Smooth muscle cell (in vitro differentiated cells): ENCODE results near the gene CLDN5. TPM values are rescaled to one million over a fixed set of nuclear protein-coding genes. Genes with fewer than 3 reads are reported as not detected.

Experiments used
- DNase-seq: peaks from one replicate; lab custom pipeline; 2025; ENCODE audit not compliant: unreplicated experiment; lab: John Stamatoyannopoulos, UW
- H2AFZ ChIP-seq: fragments of 200-600 bp; sonication (generic); 2 replicates; pipeline ENCODE4 v1.6.0; 2016; ENCODE audit warnings: antibody characterized with exemption, low read depth, mild to moderate bottlenecking
- H3F3A ChIP-seq: fragments of 200-600 bp; sonication (generic); 2 replicates; pipeline ENCODE4 v1.6.0; 2017; ENCODE audit warnings: antibody characterized with exemption, low read depth
- H3K27ac ChIP-seq: fragments of 200-600 bp; sonication (generic); 2 replicates; pipeline ENCODE4 v1.5.1; 2016; ENCODE audit warnings: low read depth, mild to moderate bottlenecking
- H3K27me3 ChIP-seq: fragments of 200-600 bp; sonication (generic); 2 replicates; pipeline ENCODE4 v1.6.1; 2016; ENCODE audit warnings: low read depth, mild to moderate bottlenecking
- H3K36me3 ChIP-seq: fragments of 200-600 bp; sonication (generic); 2 replicates; pipeline ENCODE4 v1.5.1; 2016; ENCODE audit warnings: low read depth
- H3K4me1 ChIP-seq: fragments of 200-600 bp; sonication (generic); 2 replicates; pipeline ENCODE4 v1.5.1; 2016; ENCODE audit warnings: low read depth
- H3K4me2 ChIP-seq: fragments of 200-600 bp; sonication (generic); 2 replicates; pipeline ENCODE4 v1.6.0; 2016; ENCODE audit warnings: mild to moderate bottlenecking
- H3K4me3 ChIP-seq: fragments of 200-600 bp; sonication (generic); 2 replicates; pipeline ENCODE4 v1.5.1; 2016; ENCODE audit warnings: mild to moderate bottlenecking
- H3K79me2 ChIP-seq: fragments of 200-600 bp; sonication (generic); 2 replicates; pipeline ENCODE4 v1.6.0; 2016; ENCODE audit warnings: low read depth, mild to moderate bottlenecking
- H3K9ac ChIP-seq: fragments of 200-600 bp; sonication (generic); 2 replicates; pipeline ENCODE4 v1.6.0; 2016; ENCODE audit warnings: low read depth
- H3K9me3 ChIP-seq: fragments of 200-600 bp; sonication (generic); replicated peaks from 2 replicates; pipeline ENCODE4 v1.5.1; 2016; ENCODE audit warnings: low read depth
- H4K20me1 ChIP-seq: fragments of 200-600 bp; sonication (generic); 2 replicates; pipeline ENCODE4 v1.6.0; 2016; ENCODE audit warnings: low read depth
- WGBS: methylation state at CpG from one replicate; pipeline ENCODE4 v1.1.7; 2016; ENCODE audit warnings: low lambda C conversion rate; 5-methylcytosine and 5-hydroxymethylcytosine counted together
- polyA plus RNA-seq: library from polyadenylated mRNA; unstranded; fragments of >200 nt; fragmentation: Nextera tagmentation; extraction: Ambion mirVana; gene quantifications from 2 replicates; pipeline ENCODE4 v1.2.1, GENCODE V29; 2016
- total RNA-seq: library from RNA; depleted of rRNA; stranded (reverse); fragments of >200 nt; gene quantifications from 2 replicates; pipeline ENCODE4 v1.2.3, GENCODE V29; 2014
- TF ChIP-seq, protein P1 (sequence below): fragments of 200-600 bp; sonication (generic); IDR thresholded peaks from 2 replicates; pipeline ENCODE4 v1.5.1; 2017; ENCODE audit warnings: borderline replicate concordance, mild to moderate bottlenecking, antibody characterized with exemption; ENCODE audit not compliant: insufficient read depth, poor library complexity, severe bottlenecking

CLDN5 gene
- total and polyA plus RNA-seq, 2 experiments from 2014 or later, result 0.11 TPM; not detected in 1

DNA sequence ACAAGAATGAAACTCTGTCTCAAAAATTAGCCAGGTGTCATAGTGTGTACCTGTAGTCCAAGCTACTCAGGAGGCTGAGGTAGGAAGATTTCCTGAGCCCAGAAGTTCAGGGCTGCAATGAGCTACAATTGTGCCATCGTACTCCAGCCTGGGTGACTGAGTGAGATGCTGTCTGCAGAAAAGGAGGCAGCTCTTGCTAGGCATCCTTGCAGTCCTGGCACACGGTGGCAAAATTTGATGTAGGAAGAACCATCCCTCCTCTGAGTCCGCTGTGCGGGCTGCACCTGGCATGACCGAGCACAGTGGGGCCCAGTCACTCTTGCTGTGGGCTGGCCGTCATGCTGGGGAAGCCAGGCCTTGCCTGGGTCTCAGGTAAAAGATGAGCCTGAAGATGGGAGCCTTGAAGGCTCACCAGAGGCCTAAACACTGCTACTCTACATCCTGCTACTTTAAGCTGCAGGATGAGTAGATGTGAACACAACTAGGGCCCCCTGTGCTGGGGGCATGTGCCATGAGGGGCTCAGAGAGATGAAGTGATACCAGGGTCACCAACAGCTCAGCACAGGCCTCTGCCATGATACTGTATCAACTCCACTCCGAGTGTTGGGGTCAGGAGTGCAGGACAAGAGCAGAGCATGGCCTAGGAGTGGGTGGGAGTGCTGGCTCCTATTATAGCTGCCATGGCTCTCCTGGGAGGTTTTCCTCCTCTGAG is 25.9 kb downstream of the CLDN5 start:
- no peak for DNase-seq
- Histone ChIP-seq H3K9ac (no peak overlapping the region), H3K4me3 (no peak overlapping the region), H3K36me3 (no peaks in the 10 kb centered on the region), H3F3A (no peaks in the 10 kb centered on the region), H3K9me3 (no peaks in the 10 kb centered on the region), H4K20me1 (no peaks in the 10 kb centered on the region), H3K4me1 (no peaks in the 10 kb centered on the region), H3K27me3 (no peaks in the 10 kb centered on the region), H3K79me2 (no peaks in the 10 kb centered on the region), H3K4me2 (no peak overlapping the region), H2AFZ (no peak overlapping the region), H3K27ac (no peak overlapping the region)
- TF ChIP-seq, protein P1, sequence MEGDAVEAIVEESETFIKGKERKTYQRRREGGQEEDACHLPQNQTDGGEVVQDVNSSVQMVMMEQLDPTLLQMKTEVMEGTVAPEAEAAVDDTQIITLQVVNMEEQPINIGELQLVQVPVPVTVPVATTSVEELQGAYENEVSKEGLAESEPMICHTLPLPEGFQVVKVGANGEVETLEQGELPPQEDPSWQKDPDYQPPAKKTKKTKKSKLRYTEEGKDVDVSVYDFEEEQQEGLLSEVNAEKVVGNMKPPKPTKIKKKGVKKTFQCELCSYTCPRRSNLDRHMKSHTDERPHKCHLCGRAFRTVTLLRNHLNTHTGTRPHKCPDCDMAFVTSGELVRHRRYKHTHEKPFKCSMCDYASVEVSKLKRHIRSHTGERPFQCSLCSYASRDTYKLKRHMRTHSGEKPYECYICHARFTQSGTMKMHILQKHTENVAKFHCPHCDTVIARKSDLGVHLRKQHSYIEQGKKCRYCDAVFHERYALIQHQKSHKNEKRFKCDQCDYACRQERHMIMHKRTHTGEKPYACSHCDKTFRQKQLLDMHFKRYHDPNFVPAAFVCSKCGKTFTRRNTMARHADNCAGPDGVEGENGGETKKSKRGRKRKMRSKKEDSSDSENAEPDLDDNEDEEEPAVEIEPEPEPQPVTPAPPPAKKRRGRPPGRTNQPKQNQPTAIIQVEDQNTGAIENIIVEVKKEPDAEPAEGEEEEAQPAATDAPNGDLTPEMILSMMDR, result no peak
- 92% methylated on average over 7 of the region's 7 CpGs for WGBS

DNA sequence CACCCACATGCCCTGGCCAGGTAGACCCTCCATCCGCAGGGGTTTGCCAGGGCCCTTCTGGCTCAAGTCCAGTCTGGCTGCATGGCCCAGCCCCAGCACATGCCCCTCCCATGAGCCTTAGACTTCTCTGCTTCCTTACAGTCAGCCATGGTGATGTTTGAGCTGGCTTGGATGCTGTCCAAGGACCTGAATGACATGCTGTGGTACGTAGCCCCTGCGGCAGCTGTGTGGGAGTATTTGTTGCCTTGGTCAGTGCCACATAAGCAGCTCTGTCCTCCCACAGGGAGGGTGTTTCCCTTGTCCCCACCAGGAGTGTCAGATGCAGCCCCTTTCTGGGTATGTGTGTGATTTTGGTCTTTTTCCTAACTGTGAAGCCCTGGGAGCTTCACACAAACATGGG is 27.0 kb downstream of the CLDN5 start:
- WGBS, result 54% methylated on average over 3 of the region's 3 CpGs
- Histone ChIP-seq H3K36me3 (no peaks in the 10 kb centered on the region), H2AFZ (peak overlapping the region; percentile 62), H3K27me3 (no peaks in the 10 kb centered on the region), H3K4me2 (no peak overlapping the region), H3K9me3 (no peaks in the 10 kb centered on the region), H3K4me3 (no peak overlapping the region), H3K4me1 (no peaks in the 10 kb centered on the region), H3K9ac (peak overlapping the region; percentile 48), H3K79me2 (no peaks in the 10 kb centered on the region), H3K27ac (peak overlapping the region; percentile 36), H4K20me1 (no peaks in the 10 kb centered on the region), H3F3A (no peaks in the 10 kb centered on the region)
- DNase-seq, result no peak
- TF ChIP-seq, protein P1, result no peak

DNA sequence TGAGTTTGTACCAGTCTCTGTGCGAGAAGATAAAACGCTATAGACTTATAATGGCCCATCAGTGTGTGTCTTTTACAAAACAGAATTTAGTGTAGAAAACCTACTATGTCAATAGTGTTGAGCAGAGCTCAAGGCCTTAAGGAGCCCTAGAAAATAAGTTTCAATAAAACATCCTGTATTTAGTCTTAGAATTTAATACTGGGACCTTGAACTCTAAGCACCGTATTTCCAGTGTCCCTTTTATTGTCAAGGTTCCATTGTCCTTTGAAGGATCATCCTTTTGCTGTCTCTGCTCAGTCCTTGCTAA is 27.9 kb downstream of the CLDN5 start:
- WGBS, result 97% methylated on average over 3 of the region's 3 CpGs
- no peak overlapping the region for H3K9ac ChIP-seq
- H3F3A ChIP-seq, result no peaks in the 10 kb centered on the region
- TF ChIP-seq, protein P1, result no peak
- no peaks in the 10 kb centered on the region for H3K9me3 ChIP-seq
- no peak overlapping the region for H2AFZ ChIP-seq
- H3K36me3 ChIP-seq, result no peaks in the 10 kb centered on the region
- H3K27ac ChIP-seq, result no peak overlapping the region
- no peaks in the 10 kb centered on the region for H4K20me1 ChIP-seq
- DNase-seq, result no peak
- H3K4me3 ChIP-seq, result no peak overlapping the region
- H3K4me2 ChIP-seq, result no peak overlapping the region
- H3K79me2 ChIP-seq, result no peaks in the 10 kb centered on the region
- no peaks in the 10 kb centered on the region for H3K27me3 ChIP-seq
- H3K4me1 ChIP-seq, result no peaks in the 10 kb centered on the region

DNA sequence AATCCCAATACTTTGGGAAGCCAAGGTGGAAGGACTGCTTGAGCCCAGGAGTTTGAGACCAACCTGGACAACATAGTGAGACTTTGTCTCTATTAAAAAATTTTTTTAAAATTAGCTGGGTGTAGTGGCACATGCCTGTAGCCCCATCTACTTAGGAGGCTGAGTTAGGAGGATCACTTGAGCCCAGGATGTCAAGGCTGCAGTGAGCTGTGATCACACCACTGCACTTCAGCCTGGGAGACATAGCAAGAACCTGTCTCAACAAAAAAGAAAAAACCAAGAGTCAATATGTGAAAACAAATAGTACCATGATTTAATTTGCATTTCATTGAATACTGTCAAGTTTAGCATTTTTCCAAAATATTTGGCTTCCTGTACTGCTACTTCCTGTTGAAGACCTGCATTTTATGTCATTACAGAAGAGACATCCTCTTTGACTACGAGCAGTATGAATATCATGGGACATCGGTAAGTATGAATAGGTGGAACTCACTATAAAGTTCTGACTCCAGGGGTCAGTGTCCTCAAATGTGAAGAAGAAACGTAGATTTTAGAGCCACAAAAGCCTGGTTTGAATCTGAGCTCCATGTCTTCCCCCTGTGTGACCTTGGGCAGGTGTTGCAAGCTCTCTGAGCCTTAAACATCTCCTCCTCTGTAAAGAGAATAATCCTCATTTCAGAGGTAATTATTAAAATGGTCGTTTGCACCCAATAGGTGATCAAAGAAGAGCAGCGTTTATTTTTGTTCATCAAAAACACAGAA is 28.5 kb downstream of the CLDN5 start:
- H3K4me2 ChIP-seq, result no peak overlapping the region
- H3K9ac ChIP-seq, result no peak overlapping the region
- TF ChIP-seq, protein P1, result no peak
- H3K36me3 ChIP-seq, result no peaks in the 10 kb centered on the region
- no peak for DNase-seq
- H3K79me2 ChIP-seq, result no peaks in the 10 kb centered on the region
- no peak overlapping the region for H2AFZ ChIP-seq
- no peak overlapping the region for H3K27ac ChIP-seq
- no peaks in the 10 kb centered on the region for H3K9me3 ChIP-seq
- no peaks in the 10 kb centered on the region for H4K20me1 ChIP-seq
- no peaks in the 10 kb centered on the region for H3K4me1 ChIP-seq
- 86% methylated on average over 5 of the region's 5 CpGs for WGBS
- no peaks in the 10 kb centered on the region for H3F3A ChIP-seq
- no peak overlapping the region for H3K4me3 ChIP-seq
- H3K27me3 ChIP-seq, result no peaks in the 10 kb centered on the region
